NAMALWA (cell line): ENCODE data around the gene RFLNA.

Experiments
- DNase-seq: peaks from one replicate; pipeline ENCODE4 v3.0.0-alpha.2; 2015; ENCODE audit warnings: low spot score

RFLNA gene

DNA sequence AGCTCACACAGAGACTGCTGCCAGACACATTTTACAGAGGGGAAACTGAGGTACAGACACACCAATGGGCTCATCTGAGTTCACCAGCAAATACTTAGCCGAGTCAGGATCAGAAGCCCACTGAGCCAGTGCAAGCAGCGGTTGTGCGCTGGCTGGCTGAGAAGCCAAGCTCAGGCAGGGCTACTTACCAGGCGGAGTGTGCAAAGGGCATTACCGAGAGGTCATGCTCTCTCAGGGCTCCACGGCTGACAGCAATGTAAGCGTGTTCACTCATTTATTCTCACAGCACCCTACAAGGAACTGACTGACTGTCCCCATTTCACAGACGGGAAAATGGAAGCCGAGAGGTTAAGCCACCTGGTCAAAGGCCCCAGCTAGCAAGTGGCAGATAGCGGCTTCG, 63.7 kb downstream of the RFLNA start:
- no peak for DNase-seq

DNA sequence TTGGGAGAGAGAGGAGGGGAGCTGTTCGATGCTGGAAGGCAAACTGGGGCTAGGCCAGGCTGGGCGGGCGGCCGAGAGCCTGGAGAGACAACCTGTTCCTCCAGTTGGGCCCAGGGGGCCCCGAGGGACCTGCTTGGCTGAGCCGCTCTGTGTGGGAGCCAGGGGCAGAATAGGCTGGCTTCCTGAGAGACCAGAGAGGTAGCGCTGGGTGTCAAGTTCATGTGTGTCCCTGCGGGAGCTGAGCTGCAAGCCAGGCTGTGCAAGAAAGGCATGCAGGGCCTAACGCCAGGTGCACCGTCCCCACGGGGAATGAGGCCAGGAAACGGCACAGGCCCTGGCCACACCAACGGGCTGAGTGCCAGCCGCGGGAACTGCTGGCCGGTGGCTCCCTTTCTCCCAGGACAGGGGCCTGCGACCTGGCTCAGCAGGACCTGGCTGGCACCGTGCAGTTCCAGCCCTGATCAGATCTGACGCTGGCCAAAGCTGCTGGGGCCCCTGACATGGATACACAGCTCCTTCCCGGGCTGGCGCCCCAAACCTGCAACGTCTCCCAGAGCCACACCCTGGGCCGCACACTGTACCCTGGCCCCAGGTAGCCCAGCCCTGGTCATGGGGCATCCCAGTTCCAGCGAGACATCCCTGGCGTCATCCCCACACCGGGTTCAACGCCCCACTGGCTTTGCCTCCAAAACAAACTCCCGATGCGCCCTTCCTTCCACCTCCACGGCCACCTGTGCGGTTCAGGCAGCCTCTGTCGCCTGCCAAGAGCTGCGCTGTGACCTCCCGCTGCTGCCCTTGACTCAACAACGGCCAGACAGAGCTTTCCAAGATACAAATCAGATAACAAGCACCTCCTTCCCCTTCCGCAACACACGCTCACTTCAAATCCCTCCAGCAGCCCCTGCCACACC, 65.0 kb downstream of the RFLNA start:
- DNase-seq = no peak

DNA sequence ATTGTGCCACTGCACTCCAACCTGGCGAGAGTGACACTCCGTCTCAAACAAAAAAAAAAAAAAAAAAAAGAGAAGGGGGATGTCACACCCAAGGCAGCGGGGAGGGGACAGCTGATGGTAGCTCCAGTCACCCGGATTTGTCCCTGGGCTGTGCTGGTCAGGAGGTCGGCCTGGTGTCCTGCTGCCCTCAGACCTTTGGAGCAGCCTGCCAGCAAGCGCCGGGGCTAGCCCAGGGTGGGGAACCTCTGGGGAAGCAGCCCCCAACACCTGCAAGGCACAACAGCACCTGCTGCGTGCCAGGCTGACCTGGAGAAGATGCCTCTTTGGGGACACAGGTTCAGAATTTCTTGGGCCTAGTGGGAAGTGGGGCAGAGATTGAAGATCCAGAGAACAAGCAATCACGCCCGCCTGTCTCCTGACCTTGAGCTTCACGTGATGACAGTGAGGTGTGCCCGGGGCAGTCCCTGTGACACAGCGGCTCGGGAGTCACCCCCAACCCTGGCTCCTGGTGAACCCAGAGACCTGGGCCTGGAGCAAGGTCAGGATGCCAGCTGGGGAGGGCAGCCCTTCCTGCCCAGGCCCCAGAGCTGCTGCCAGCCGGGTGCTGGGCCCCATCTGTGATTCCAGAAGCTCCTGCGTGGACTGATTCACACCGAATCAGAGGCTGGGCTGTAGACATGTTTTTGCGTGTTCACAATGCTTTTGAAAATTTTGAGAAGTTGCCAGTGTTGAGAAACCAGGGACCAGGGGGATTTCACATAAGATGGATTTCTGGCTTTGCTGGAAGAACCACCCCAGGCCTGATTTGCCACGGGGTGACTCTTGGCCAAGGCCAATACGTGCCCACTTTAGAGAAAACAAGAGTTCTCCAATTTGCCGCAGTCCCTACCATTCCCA, 66.4 kb downstream of the RFLNA start:
- no peak for DNase-seq

DNA sequence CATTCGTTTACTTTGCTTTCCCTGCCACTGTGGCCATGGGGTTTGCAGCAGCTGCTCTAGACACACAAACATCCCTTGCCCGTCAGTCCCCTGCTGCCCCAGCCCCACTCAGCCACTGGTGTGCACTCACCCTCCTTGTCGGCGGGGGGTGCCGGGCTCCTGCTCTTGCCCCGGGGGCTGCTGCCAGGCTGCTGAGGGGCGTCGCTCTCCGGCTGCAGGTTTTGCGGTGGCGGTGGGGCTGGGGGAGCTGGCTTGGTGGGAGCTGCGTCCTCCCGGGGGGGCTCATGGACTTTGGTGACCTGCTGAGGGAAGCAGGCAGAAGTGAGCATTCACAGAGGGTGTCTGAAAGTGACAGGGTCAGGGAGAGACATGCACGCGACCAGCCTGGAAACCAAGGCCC, 67.1 kb downstream of the RFLNA start:
- no peak for DNase-seq

DNA sequence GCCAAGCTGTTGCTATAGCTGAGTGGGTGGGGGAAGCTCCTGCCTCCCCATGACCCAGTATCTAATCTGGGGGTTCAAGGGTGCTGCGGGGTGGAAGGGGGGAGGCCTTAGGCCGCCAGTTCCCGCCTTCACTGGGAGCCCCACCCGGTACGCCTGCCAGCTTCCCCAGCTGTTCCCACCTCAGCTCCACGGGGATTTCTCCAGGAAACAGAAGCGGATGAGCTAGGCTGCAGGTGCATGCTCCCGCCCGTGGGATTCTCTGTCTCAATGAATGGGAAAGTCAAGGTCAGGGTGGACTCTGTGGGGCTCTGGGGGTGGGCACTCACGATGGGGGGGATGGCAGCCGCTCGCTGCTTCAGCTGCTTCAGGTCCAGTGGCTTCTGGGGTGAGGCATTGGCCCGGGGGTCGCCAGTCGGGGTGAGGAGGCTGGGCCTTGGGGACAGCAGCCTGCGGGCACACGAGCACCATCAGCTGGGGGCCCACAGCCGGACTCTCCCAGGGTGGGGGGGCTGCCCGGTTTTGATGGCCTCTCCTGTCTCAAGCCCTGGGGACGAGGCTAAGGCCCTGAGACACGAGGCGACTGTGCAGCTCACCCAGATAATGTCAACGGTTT, 68.6 kb downstream of the RFLNA start:
- DNase-seq = no peak

DNA sequence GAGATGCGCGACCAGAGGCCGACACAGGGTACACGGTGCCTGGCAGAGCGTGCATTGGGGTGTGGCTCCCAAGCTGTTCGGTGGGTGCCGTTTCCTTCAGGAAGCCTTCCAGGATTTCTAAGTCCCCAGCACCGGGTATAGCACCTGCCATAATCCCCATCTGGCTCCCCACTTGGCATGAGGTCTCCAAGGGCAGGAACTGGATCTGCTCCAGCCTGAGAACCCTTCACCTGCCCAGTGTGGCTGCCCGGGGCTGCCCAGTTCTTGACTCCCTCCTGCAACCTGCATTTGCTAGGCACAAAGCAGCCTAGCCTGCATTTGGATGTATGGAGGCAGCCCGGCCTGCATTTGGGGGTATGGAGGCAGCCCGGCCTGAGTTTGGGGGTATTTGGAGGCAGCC, 69.7 kb downstream of the RFLNA start:
- DNase-seq = no peak
